ENCODE results near the gene LRRTM4.

GRCh38 chr2:77034445-77034844 lies 487.7 kb downstream of the LRRTM4 start:
- TF ChIP-seq CTCF (IDR thresholded peaks at IDR 0.05), result no peak
- TF ChIP-seq POLR2A (IDR thresholded peaks at IDR 0.05), result no peak
